ENCODE data around the gene ARHGAP42.

ARHGAP42 gene

DNA sequence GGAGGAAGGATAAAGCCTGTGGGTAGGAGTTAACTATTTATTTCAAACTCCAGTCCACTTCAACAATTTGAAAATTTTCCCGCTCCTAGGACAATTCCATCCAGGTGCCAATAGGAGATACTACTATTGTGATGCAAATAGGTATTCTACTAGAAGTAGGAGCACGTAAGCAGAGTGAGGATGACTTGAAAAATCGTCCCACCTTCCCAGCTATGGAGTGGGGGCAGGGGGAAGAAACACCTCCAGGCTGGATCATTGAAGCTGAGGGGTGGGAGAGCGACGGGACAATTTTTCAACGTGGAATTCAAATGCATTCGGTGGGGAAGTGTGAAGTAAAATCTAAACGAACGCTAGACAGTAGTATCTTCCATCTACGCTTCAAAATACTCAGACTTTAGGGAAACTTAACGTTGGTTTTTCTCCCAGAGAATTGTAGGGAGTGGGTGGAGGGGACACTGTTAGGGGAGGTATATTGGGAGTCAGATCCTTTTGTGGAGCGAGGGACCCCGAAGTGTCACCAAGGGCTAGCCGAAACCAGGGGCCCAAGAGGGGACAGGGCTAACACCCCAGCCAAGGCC is 523 bp upstream of the ARHGAP42 start:
- no peak for DNase-seq (ENCODE audit: low read depth, low spot score)
- H3K4me3 ChIP-seq, result peak overlapping the region; percentile 84
- no peak for TF ChIP-seq FOXP2 (optimal IDR thresholded peaks at IDR 0.05; ENCODE audit: control extremely low read depth, extremely low read length, insufficient read depth)
- no peak for TF ChIP-seq EZH2 (IDR thresholded peaks at IDR 0.05)
- no peak for TF ChIP-seq POLR2AphosphoS5 (IDR thresholded peaks at IDR 0.05; ENCODE audit: borderline replicate concordance, low read depth, low read length)
- no peaks in the 10 kb centered on the region for H3K9me3 ChIP-seq (ENCODE audit: low read depth, low read length)
- H3K9ac ChIP-seq (ENCODE audit: insufficient read length), result no peak overlapping the region
- no peaks in the 10 kb centered on the region for H3K36me3 ChIP-seq (ENCODE audit: insufficient read depth, low read length)
- no peak overlapping the region for H3K27ac ChIP-seq

DNA sequence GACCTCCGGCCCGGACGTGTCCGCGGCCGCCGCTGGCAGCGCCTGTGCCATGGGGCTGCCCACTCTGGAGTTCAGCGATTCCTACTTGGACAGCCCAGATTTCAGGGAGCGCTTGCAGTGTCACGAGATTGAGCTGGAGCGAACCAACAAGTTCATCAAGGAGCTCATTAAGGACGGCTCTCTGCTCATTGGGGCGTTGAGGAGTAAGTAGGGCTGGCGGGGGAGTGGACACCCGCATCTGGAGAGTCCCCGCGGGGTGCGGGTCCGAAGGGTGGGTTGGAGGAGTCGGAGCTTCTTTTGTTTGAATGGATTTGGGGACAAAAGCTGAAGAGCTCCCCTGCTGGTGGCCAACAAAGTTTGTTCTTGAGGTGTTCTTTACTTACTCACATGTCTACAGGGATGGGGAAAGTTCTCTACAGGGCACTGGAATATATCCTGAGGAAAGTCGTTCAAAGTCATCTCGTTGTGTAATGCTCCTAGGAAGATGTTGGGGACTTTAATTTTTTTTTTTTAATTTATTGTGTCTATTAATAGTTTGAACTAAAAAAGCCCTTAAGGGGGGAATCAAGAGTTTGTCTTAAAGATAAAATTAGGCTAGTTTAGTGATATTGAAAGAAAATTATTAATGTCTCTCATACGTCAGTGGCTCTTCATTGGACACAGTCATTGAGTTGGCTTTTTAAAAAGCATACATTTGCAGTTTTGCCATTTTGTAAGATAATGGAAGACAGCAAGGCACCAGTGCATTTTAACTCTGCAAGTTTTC is 725 bp downstream of the ARHGAP42 start:
- Histone ChIP-seq H3K4me3 (peak overlapping the region; percentile 84), H3K9ac (ENCODE audit: insufficient read length) (peak overlapping the region; percentile 66), H3K9me3 (ENCODE audit: low read depth, low read length) (no peaks in the 10 kb centered on the region), H3K36me3 (ENCODE audit: insufficient read depth, low read length) (no peaks in the 10 kb centered on the region), H3K27ac (no peak overlapping the region)
- TF ChIP-seq POLR2AphosphoS5 (IDR thresholded peaks at IDR 0.05; ENCODE audit: borderline replicate concordance, low read depth, low read length), result no peak
- no peak for TF ChIP-seq FOXP2 (optimal IDR thresholded peaks at IDR 0.05; ENCODE audit: control extremely low read depth, extremely low read length, insufficient read depth)
- no peak for TF ChIP-seq EZH2 (IDR thresholded peaks at IDR 0.05)
- DNase-seq (ENCODE audit: low read depth, low spot score), result no peak

DNA sequence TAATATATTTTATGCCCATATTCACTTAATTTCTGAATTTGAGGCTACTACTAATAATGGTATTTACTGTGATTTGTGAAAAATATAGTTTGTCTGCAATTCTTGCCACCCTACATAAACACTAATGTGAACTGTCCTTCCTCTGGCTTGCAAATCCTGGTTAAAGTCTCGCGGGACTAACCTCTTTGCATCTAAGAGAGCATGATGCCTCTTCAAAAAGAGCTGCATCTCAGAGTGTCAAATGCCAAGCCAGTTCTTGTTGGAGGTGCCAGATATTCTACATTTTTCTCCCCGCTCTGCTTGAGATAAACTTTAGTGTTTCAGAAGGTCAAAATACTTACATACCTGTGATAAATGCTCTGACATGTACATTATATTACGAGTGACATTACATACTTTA is 2.1 kb downstream of the ARHGAP42 start:
- no peak for DNase-seq (ENCODE audit: low read depth, low spot score)
- TF ChIP-seq EZH2 (IDR thresholded peaks at IDR 0.05), result no peak
- TF ChIP-seq FOXP2 (optimal IDR thresholded peaks at IDR 0.05; ENCODE audit: control extremely low read depth, extremely low read length, insufficient read depth), result no peak
- TF ChIP-seq POLR2AphosphoS5 (IDR thresholded peaks at IDR 0.05; ENCODE audit: borderline replicate concordance, low read depth, low read length), result no peak
- no peaks in the 10 kb centered on the region for H3K36me3 ChIP-seq (ENCODE audit: insufficient read depth, low read length)
- no peak overlapping the region for H3K9ac ChIP-seq (ENCODE audit: insufficient read length)
- no peak overlapping the region for H3K27ac ChIP-seq
- no peaks in the 10 kb centered on the region for H3K9me3 ChIP-seq (ENCODE audit: low read depth, low read length)
- no peak overlapping the region for H3K4me3 ChIP-seq

DNA sequence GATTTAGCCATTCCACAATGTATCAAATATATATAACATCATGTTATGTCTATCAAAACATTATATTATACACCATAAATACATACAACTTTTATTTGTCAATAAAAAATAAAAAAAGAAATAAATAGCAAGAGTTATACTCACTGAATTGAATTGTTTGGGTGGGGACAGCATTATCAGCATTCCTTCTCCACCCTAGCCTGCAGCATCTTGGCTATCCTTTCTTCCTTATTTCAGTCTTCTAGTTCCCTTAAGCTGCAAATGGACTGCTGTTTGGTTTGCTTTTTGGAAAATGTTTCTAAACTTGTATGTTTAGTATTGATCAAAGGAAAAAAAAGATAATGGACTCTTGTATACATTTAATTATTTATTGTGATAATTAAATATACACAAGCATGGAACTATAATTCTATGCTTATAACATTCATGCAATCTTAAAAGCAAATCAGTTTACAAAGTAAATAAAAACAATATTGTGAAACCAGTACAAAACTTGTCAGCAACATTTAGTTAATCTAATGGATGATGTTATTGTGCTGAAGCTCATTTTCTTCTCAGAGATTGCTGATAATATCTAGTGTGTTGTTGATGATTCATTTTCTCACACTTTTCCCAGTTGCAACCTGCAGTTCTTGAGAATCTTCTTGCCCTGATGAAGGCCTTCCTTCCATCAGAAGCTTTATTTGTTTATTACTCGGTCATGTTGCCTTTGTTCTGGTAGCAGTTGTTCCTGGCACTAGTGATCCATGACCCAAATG is 5.0 kb downstream of the ARHGAP42 start:
- no peaks in the 10 kb centered on the region for H3K9me3 ChIP-seq (ENCODE audit: low read depth, low read length)
- no peak for DNase-seq (ENCODE audit: low read depth, low spot score)
- H3K9ac ChIP-seq (ENCODE audit: insufficient read length), result no peak overlapping the region
- TF ChIP-seq POLR2AphosphoS5 (IDR thresholded peaks at IDR 0.05; ENCODE audit: borderline replicate concordance, low read depth, low read length) (no peak), EZH2 (IDR thresholded peaks at IDR 0.05) (no peak), FOXP2 (optimal IDR thresholded peaks at IDR 0.05; ENCODE audit: control extremely low read depth, extremely low read length, insufficient read depth) (no peak)
- H3K27ac ChIP-seq, result no peak overlapping the region
- no peak overlapping the region for H3K4me3 ChIP-seq
- H3K36me3 ChIP-seq (ENCODE audit: insufficient read depth, low read length), result no peaks in the 10 kb centered on the region

DNA sequence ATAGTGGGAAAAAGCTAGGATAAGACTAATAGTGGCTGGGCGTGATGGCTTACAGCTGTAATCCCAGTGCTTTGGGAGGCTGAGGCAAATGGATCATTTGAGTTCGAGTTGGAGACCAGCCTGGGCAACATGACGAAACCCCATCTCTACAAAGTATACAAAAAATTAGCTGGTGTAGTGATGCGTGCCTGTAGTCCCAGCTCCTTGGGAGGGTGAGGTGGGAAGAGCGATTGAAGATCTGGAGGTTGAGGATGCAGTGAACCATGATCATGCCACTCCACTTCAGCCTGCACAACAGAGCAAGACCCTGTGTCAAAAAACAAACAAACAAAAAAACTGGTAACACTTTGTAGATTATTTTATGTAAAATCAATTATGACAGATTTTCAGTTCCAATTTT is 8.8 kb downstream of the ARHGAP42 start:
- no peak overlapping the region for H3K27ac ChIP-seq
- H3K9me3 ChIP-seq (ENCODE audit: low read depth, low read length), result no peaks in the 10 kb centered on the region
- H3K4me3 ChIP-seq, result no peak overlapping the region
- H3K36me3 ChIP-seq (ENCODE audit: insufficient read depth, low read length), result no peaks in the 10 kb centered on the region
- TF ChIP-seq EZH2 (IDR thresholded peaks at IDR 0.05) (no peak), POLR2AphosphoS5 (IDR thresholded peaks at IDR 0.05; ENCODE audit: borderline replicate concordance, low read depth, low read length) (no peak), FOXP2 (optimal IDR thresholded peaks at IDR 0.05; ENCODE audit: control extremely low read depth, extremely low read length, insufficient read depth) (no peak)
- H3K9ac ChIP-seq (ENCODE audit: insufficient read length), result no peak overlapping the region
- DNase-seq (ENCODE audit: low read depth, low spot score), result no peak

DNA sequence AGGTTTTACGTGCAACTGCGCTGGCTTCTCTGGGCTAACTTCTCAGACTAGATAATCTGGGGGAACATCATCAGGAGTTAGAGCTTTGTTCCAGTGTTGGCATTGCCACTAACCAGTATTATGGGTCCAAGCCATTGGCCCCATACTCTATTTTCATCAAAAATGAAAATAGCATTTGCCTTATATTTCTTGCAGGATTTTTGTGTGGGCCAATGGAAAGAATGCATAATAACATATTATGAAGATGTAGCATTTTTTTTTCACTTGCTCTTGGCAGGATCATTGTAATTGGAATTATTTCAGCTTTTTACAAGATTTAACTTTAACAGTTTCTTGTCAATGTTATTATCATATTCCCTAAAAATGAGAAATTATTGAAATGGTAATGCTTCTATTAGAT is 16.1 kb downstream of the ARHGAP42 start:
- Histone ChIP-seq H3K9me3 (ENCODE audit: low read depth, low read length) (no peaks in the 10 kb centered on the region), H3K9ac (ENCODE audit: insufficient read length) (no peak overlapping the region), H3K36me3 (ENCODE audit: insufficient read depth, low read length) (no peaks in the 10 kb centered on the region), H3K4me3 (no peak overlapping the region), H3K27ac (no peak overlapping the region)
- DNase-seq (ENCODE audit: low read depth, low spot score), result no peak
- TF ChIP-seq FOXP2 (optimal IDR thresholded peaks at IDR 0.05; ENCODE audit: control extremely low read depth, extremely low read length, insufficient read depth) (no peak), EZH2 (IDR thresholded peaks at IDR 0.05) (no peak), POLR2AphosphoS5 (IDR thresholded peaks at IDR 0.05; ENCODE audit: borderline replicate concordance, low read depth, low read length) (no peak)

DNA sequence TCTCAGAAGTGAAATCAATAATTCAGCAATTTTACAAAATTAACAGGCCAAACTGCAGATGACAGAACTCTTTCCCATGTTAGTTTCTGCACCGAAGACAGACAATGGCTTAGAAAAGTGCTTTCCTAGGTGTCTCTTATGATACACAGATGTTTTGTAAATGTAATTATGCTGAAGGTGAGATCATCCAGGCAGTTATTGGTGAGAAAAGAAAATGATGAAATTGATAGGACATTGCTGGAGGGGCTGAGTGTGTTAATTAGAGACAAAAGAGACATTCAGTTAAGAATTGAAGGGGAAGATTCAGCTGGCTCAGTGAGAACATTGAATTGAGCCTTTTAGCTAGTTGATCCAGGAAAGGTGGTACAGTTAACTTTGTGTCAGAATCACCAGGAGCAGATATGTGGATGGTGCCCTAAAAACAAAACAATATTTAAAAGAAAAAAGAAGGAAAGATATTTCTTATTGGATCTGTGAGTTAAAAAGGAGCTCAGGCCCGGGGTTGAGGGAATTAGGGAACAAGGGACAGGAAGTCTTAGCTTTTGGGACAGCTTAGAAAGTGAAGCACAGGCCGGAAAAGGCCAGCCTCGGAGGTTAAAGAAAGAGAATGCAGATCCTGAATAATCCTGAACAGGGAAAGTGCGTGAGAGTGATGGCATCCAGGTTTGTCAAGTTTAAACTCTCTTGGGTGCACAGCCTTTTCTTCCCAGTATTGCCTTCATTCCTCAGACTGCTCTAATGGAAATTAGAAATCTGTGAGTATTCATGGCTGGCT is 16.9 kb downstream of the ARHGAP42 start:
- TF ChIP-seq POLR2AphosphoS5 (IDR thresholded peaks at IDR 0.05; ENCODE audit: borderline replicate concordance, low read depth, low read length), result no peak
- TF ChIP-seq FOXP2 (optimal IDR thresholded peaks at IDR 0.05; ENCODE audit: control extremely low read depth, extremely low read length, insufficient read depth), result no peak
- no peak for TF ChIP-seq EZH2 (IDR thresholded peaks at IDR 0.05)
- DNase-seq (ENCODE audit: low read depth, low spot score), result no peak
- no peak overlapping the region for H3K27ac ChIP-seq
- no peaks in the 10 kb centered on the region for H3K36me3 ChIP-seq (ENCODE audit: insufficient read depth, low read length)
- no peaks in the 10 kb centered on the region for H3K9me3 ChIP-seq (ENCODE audit: low read depth, low read length)
- H3K9ac ChIP-seq (ENCODE audit: insufficient read length), result no peak overlapping the region
- no peak overlapping the region for H3K4me3 ChIP-seq

DNA sequence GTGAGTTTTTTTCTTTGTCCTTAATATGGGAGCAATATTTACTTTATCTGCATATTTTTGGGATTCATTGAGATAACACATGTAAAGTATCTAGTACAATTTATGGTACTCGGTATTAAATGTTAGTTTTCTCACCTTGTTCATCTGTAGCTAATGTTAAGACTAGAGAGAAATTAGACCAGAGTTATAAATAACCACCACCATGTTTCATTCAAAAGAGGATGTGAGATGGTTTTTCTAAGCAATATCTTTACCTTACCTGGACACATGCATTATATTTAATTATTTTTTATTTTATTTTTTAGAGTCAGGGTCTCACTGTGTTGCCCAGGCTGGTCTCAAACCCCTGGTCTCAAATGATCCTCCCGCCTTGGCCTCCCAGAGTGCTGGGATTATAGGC is 18.4 kb downstream of the ARHGAP42 start:
- TF ChIP-seq EZH2 (IDR thresholded peaks at IDR 0.05) (no peak), POLR2AphosphoS5 (IDR thresholded peaks at IDR 0.05; ENCODE audit: borderline replicate concordance, low read depth, low read length) (no peak), FOXP2 (optimal IDR thresholded peaks at IDR 0.05; ENCODE audit: control extremely low read depth, extremely low read length, insufficient read depth) (no peak)
- Histone ChIP-seq H3K9ac (ENCODE audit: insufficient read length) (no peak overlapping the region), H3K27ac (no peak overlapping the region), H3K9me3 (ENCODE audit: low read depth, low read length) (no peaks in the 10 kb centered on the region), H3K36me3 (ENCODE audit: insufficient read depth, low read length) (no peaks in the 10 kb centered on the region), H3K4me3 (no peak overlapping the region)
- DNase-seq (ENCODE audit: low read depth, low spot score), result no peak

Measured in SK-N-MC (cell line).